ENCODE measurements around the gene ZFR2.
"Not testable (repeated sequence)": the region's sequence is repeated elsewhere in the genome, so short reads cannot be mapped to it uniquely, and the experiment has no call there.

Gene ZFR2

GRCh38 chr19:3816148-3816547, 52.7 kb downstream of the ZFR2 start:
- not testable (repeated sequence) for DNase-seq (ENCODE audit: low read depth, low spot score)

DNA sequence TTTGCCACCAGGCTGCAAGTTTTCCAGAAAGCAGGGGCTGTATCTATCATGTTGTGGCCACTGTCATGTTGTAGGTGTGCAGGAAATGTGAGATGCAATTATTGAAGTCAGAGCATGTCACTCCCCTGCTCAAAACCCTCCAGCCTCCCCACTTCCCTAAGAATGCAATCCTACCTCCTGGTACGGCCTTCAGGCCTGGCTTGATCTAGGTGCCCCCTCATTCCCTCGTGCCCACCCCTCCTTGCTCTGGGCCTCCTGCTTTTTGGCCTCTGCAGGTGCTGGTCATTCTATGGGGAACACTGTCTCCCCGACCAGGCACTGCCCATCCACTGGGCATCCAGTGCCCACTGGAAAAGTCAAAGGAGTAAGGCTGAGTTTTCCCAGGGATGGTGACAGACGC, 54.2 kb downstream of the ZFR2 start:
- DNase-seq (ENCODE audit: low read depth, low spot score): no peak

- no peak for DNase-seq (ENCODE audit: low read depth, low spot score)
These were observed 55.1 kb downstream of the ZFR2 start for GRCh38 chr19:3813473-3814392.

- DNase-seq (ENCODE audit: low read depth, low spot score): no peak
These were observed 58.0 kb downstream of the ZFR2 start for GRCh38 chr19:3810708-3811355.

GRCh38 chr19:3809881-3810707, 58.7 kb downstream of the ZFR2 start:
- no peak for DNase-seq (ENCODE audit: low read depth, low spot score)

DNA sequence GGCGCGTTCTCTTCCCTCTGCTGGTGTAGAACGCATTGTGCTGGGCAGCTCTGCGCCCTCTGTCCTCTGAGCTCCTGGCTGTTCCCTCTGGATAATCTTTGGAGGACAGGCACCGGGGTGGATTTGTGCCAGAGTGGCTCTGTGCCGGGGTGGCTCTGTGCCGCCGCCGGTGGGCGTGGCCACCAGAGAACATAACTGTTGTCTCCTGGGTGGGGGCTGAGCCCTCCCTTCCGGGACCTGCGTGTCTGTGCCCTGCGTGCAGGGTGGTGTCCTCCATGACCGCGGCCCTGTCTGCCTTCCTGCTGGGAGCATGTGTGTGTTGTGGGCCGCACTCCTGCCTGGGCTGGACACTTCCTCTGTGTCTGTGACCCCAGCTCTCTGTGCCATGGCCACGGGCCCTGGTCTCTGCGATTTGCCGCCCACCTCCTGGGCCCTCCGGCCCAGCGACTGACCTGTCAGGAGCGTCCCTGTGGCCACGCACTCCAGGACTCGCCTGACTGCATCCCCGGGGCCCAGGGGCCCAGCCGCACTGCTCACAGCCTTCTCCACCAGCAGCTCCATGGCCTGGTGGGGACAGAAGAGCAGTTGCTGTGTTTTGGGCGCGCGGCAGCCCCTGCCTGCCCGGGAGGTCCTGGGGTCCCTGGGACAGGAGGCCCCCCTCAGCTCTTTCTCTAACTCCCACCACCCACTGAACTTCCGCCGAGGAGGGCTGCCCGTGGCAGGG, 60.3 kb downstream of the ZFR2 start:
- DNase-seq (ENCODE audit: low read depth, low spot score): no peak

DNA sequence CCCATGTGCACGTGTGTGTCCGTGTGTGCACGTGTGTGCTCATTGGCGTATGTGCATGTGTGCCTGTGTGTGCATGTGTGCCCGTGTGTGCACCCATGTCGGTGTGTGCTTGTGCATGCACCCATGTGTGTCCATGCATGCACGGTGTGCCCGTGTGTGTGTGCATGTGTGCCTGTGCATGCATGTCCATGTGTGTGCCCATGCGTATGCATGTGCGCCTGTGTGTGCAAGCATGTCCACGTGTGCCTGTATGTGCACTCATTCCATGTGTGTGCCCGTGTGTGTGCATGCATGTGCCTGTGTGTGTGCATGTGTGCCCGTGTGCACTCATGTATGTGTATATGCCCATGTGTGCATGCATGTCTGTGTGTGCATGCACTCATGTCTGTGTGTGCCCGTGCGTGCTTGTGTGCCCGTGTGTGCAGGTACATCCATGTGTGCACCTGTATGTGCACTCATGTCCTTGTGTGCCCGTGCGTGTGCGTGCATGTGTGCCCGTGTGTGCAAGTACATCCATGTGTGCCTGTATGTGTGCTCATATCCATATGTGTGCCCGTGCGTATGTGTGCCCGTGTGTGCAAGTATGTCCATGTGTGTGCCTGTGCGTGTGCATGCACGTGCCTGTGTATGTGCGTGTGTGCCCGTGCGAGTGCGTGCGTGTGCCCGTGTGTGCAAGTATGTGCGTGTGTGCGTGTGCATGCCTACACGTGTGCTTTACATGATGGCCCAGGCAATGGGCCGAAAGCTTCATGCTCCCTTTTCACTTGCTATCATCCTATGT, 61.1 kb downstream of the ZFR2 start:
- DNase-seq (ENCODE audit: low read depth, low spot score): no peak

GRCh38 chr19:3807131-3807480, 61.7 kb downstream of the ZFR2 start:
- DNase-seq (ENCODE audit: low read depth, low spot score): no peak

GRCh38 chr19:3805859-3806258, 63.0 kb downstream of the ZFR2 start:
- no peak for DNase-seq (ENCODE audit: low read depth, low spot score)

- no peak for DNase-seq (ENCODE audit: low read depth, low spot score)
These were observed 64.4 kb downstream of the ZFR2 start for GRCh38 chr19:3804429-3804828.

DNA sequence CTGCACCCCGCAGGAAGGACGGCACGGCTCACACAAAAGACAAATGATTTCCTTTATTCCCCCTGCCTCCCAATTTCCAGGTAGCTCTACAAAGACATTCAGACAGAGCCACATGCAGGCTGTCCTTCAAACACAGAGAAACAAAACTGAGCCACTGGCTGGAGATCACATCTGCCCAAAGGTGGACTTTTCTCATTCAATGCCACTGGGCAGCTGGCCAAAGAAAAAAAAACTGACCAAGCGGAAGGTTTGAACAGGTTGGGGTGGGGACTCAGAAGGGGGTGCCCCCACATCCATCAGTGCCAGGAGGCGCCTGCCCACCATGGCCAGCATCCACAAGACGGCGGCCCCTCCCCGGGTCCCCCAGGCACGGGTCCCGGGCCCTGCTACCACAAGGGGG, 64.9 kb downstream of the ZFR2 start:
- DNase-seq (ENCODE audit: low read depth, low spot score): no peak

DNA sequence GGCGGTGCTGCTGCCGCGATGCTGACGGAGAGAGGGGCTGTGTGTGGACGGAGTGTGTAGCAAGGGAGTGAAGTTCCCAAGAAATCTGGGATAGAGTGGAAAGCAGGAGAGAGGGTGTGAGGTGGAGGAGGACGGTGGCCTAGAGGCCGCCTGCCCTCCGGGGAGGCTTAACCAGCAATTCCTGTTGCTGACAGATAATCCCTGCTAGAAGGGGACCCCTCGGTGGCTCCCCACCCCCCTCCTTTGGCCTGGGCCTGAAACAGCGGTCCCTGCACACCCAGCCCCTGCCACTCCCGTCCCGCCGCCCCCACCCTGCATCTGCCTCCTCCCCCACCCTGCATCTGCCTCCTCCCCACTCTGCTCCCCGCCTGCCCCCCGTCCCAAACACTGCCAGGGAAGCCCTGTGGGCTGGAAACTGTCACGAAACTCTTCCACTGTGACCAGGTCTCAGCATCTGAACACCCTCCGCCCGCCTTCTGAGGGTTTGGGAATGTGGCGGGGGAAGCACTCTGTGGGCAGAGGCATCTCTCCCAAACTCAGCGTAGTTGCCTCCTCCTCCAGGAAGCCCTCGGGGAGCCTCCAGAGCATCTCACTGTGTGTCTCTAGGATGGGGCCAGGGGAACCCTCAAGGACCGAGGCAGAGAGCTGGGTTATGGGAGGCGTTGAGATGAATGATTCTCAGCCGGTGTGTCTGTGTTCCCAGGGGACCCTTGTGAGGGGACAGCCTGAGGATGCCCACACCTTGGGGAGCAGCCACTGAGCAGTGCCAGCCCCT, 65.5 kb downstream of the ZFR2 start:
- DNase-seq (ENCODE audit: low read depth, low spot score): no peak

- peak; percentile 28 for DNase-seq (ENCODE audit: low read depth, low spot score)
These were observed 67.3 kb downstream of the ZFR2 start for GRCh38 chr19:3801412-3802096.

GRCh38 chr19:3800996-3801395, 67.8 kb downstream of the ZFR2 start:
- no peak for DNase-seq (ENCODE audit: low read depth, low spot score)

DNA sequence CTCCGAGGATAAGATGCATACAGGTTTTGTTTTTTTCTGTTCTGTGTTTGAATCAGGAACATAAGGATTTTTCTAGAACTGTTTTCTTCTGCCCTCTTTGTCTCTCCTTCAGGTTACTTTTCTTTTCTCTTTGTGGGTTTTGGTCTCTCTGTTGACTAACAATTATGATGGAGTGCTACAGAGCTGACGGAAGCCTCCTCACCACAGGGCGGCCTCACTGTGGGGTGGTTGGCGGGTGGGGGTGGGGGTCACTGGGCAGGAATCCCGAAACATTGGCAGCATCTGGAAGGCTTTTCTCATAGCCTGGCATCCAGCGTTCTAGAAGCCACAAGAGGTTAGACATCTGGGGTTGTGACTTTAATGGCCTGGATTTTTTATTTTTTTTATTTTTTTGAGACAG, 70.7 kb downstream of the ZFR2 start:
- DNase-seq (ENCODE audit: low read depth, low spot score): no peak

GRCh38 chr19:3796358-3796757, 72.5 kb downstream of the ZFR2 start:
- no peak for DNase-seq (ENCODE audit: low read depth, low spot score)

DNA sequence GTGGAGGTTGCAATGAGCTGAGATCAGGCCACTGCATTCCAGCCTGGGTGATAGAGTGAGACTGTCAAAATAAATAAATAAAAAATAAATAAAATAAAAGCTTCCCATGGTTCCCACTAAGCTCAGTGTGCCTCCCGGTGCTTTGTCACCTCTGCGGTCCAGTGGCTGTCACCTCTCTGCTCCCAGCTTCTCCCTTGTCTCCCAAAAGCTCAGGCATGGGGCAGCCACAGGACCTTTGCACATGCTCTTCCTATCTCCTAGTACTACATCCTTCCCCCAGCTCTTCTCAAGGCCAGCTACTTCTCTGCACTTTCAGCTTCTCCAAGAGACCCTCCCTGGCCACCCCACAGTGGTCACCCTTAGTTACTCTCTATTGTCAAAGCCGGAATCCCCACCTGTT, 75.0 kb downstream of the ZFR2 start:
- DNase-seq (ENCODE audit: low read depth, low spot score): no peak

DNA sequence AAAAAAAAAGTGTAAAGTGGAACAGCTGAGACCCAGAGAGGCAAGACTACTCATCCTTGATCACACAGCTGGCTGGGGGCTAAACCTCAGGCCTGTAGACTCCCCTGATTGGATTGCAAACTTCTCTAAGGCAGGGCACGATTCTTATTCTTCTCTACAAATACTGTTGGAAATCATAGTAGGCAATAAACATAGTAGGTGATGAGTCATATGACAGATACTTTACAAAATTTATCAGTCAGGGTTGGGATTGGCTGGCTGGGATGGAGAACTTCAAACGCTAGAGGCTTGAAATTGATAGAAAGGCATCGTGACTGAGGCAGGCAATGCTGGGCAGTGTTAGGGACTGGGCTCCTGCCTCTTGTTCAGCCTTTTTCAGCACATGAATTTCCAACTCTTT, 76.7 kb downstream of the ZFR2 start:
- DNase-seq (ENCODE audit: low read depth, low spot score): no peak

DNA sequence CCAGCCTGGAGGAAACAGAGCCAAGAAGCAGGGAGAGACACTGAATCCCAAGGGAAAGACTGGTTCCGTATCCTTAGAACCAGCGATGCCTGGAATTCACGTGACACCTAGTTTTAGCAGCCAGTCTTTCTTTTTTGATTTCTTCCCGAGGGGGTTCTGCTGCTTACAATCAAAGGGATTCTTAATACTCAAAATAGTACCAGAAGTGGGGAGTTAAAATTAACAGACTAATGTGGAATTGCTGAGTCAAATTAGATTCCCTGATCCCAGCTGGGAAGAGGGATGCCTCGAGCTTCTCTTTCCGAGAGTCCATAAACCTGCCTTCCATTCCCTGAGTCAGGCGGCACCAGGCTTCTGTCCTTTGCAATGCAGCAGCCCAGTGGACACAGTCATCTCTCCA, 77.9 kb downstream of the ZFR2 start:
- no peak for DNase-seq (ENCODE audit: low read depth, low spot score)

Data from iPS DF 19.7 (cell line).